Liver (tissue), 9 donors: ENCODE results near the gene RET. TPM values are rescaled to one million over a fixed set of nuclear protein-coding genes. Genes with fewer than 3 reads are reported as not detected.

ENCODE experiments used
- DNase-seq: peaks from one replicate; pipeline ENCODE4 v3.0.0-alpha.2; 2017; ENCODE audit warnings: low spot score
- H3K27ac ChIP-seq, 2 donors: one replicate each; pipeline ENCODE4 v1.7.0; 2013; ENCODE audit warnings: inconsistent platforms in 2 of 2, low read length in 2 of 2, control low read depth in 1 of 2, low read depth in 1 of 2, mild to moderate bottlenecking in 1 of 2
- H3K27me3 ChIP-seq, 4 donors: one replicate each; pipeline versions ENCODE4 v1.6.1 to v1.7.0; 2013; ENCODE audit warnings: low read length in 3 of 4, inconsistent platforms in 1 of 4, mild to moderate bottlenecking in 1 of 4, moderate library complexity in 1 of 4; ENCODE audit not compliant: control insufficient read depth in 4 of 4, insufficient read depth in 4 of 4
- H3K36me3 ChIP-seq, 4 donors: one replicate each; pipeline versions ENCODE4 v1.6.1 to v1.7.0; 2013; ENCODE audit warnings: low read length in 3 of 4, mild to moderate bottlenecking in 3 of 4, low read depth in 1 of 4, moderate library complexity in 1 of 4; ENCODE audit not compliant: control insufficient read depth in 4 of 4, insufficient read depth in 3 of 4
- H3K4me1 ChIP-seq, 4 donors: one replicate each; pipeline versions ENCODE4 v1.6.1 to v1.7.0; 2013; ENCODE audit warnings: low read length in 3 of 4, mild to moderate bottlenecking in 3 of 4, moderate library complexity in 1 of 4; ENCODE audit not compliant: control insufficient read depth in 4 of 4, insufficient read depth in 4 of 4
- H3K4me3 ChIP-seq, 3 donors: one replicate each; pipeline versions ENCODE4 v1.6.1 to v1.7.0; 2013; ENCODE audit warnings: low read length in 3 of 3, control low read depth in 1 of 3, low read depth in 1 of 3, mild to moderate bottlenecking in 1 of 3
- H3K9ac ChIP-seq, 2 donors: one replicate each; pipeline ENCODE4 v1.7.0; 2013; ENCODE audit warnings: low read length in 2 of 2, mild to moderate bottlenecking in 2 of 2, moderate library complexity in 2 of 2, control low read depth in 1 of 2, low read depth in 1 of 2
- H3K9me3 ChIP-seq, 4 donors: one replicate each; pipeline versions ENCODE4 v1.6.1 to v1.7.0; 2013; ENCODE audit warnings: low read length in 3 of 4; ENCODE audit not compliant: control insufficient read depth in 4 of 4
- ATF3 ChIP-seq: IDR thresholded peaks from 2 replicates; pipeline ENCODE4 v1.6.1; 2016; ENCODE audit warnings: antibody characterized with exemption
- CTCF ChIP-seq: fragments of 150-350 bp; IDR thresholded peaks from 2 replicates; pipeline ENCODE4 v1.5.1; 2017; ENCODE audit warnings: improper control_type of control experiment, low read depth, low read length; ENCODE audit not compliant: missing input control
- EGR1 ChIP-seq, 2 donors: IDR thresholded peaks; 2 replicates each; pipeline ENCODE4 v1.6.1; 2016 to 2018; ENCODE audit warnings: antibody characterized with exemption in 2 of 2, low read depth in 2 of 2
- FOXA1 ChIP-seq: IDR thresholded peaks from 2 replicates; pipeline ENCODE4 v1.6.1; 2016; ENCODE audit warnings: antibody characterized with exemption
- GABPA ChIP-seq, 2 donors: IDR thresholded peaks in 1 of 2; conservative IDR thresholded peaks in 1 of 2; 2 replicates each; pipeline ENCODE4 v1.6.1; 2016; ENCODE audit warnings: antibody characterized with exemption in 2 of 2, mild to moderate bottlenecking in 1 of 2, moderate library complexity in 1 of 2
- MAX ChIP-seq: IDR thresholded peaks from 2 replicates; pipeline ENCODE4 v1.6.1; 2016; ENCODE audit warnings: antibody characterized with exemption
- RAD21 ChIP-seq, 2 donors: IDR thresholded peaks; 2 replicates each; pipeline ENCODE4 v1.6.1; 2016; ENCODE audit warnings: antibody characterized with exemption in 2 of 2, mild to moderate bottlenecking in 2 of 2
- REST ChIP-seq: IDR thresholded peaks from 2 replicates; pipeline ENCODE4 v1.6.1; 2016; ENCODE audit warnings: antibody characterized with exemption, mild to moderate bottlenecking
- SP1 ChIP-seq: IDR thresholded peaks from 2 replicates; pipeline ENCODE4 v1.6.1; 2018; ENCODE audit warnings: antibody characterized with exemption, mild to moderate bottlenecking
- TAF1 ChIP-seq: conservative IDR thresholded peaks from 2 replicates; pipeline ENCODE4 v1.6.1; 2016; ENCODE audit warnings: antibody characterized with exemption, mild to moderate bottlenecking
- YY1 ChIP-seq: IDR thresholded peaks from 2 replicates; pipeline ENCODE4 v1.6.1; 2016; ENCODE audit warnings: antibody characterized with exemption, mild to moderate bottlenecking
- WGBS: extraction: QIAGEN DNeasy Blood & Tissue Kit; methylation state at CpG from one replicate; pipeline ENCODE4 v1.1.7; 2013; 5-methylcytosine and 5-hydroxymethylcytosine counted together
- polyA plus RNA-seq, 2 donors: library from polyadenylated mRNA; stranded (reverse) in 1 of 2; unstranded in 1 of 2; fragments of 200-250 nt in 1 of 2; fragments of >200 nt in 1 of 2; fragmentation: Nextera tagmentation in 1 of 2; extraction: Ambion mirVana in 1 of 2; gene quantifications; one replicate each; pipeline versions ENCODE4 v1.2.1 to v1.2.3, GENCODE V29; 2013 to 2015
- total RNA-seq, 2 donors: library from RNA; depleted of rRNA; stranded (reverse); fragments of >200 nt; gene quantifications; one replicate each; pipeline ENCODE4 v1.2.3, GENCODE V29; 2014
- donor health status: healthy.
- donor health status: healthy.
- donor health status: healthy.
- donor health status: healthy.
- donor health status: healthy.

RET gene
- total and polyA plus RNA-seq, 4 donors: 0.09 to 2.5 (median 0.33) TPM; not detected in 1

- Histone ChIP-seq H3K27me3 (no peaks in the 10 kb centered on the region), H3K36me3 (no peaks in the 10 kb centered on the region), H3K4me3 (no peak overlapping the region), H3K9ac (no peak overlapping the region), H3K9me3 (no peaks in the 10 kb centered on the region), H3K4me1 (peaks cover 0 to 6% (median 2%) of the 10 kb centered on the region in 4 donors), H3K27ac (no peak overlapping the region)
- no peak for DNase-seq
- no peak for TF ChIP-seq TAF1
- no peak for TF ChIP-seq ATF3
- TF ChIP-seq RAD21 (IDR thresholded peaks at IDR 0.05): no peak
- TF ChIP-seq CTCF: no peak
- TF ChIP-seq SP1: no peak
- no peak for TF ChIP-seq GABPA (IDR thresholded peaks at IDR 0.05 in 1 of 2, conservative IDR thresholded peaks at IDR 0.05 in 1 of 2)
- TF ChIP-seq REST: no peak
- 94% methylated on average over 10 of the region's 10 CpGs for WGBS
Observed at GRCh38 chr10:43116596-43116995, 39.7 kb downstream of the RET start.

- Histone ChIP-seq H3K4me1 (peaks cover 0 to 6% (median 2%) of the 10 kb centered on the region in 4 donors), H3K27me3 (no peaks in the 10 kb centered on the region), H3K9ac (no peak overlapping the region), H3K36me3 (no peaks in the 10 kb centered on the region), H3K4me3 (no peak overlapping the region), H3K27ac (no peak overlapping the region), H3K9me3 (no peaks in the 10 kb centered on the region)
- no peak for DNase-seq
- no peak for TF ChIP-seq MAX
- WGBS: 83% methylated on average over 9 of the region's 9 CpGs
Observed at GRCh38 chr10:43117031-43117776, 40.3 kb downstream of the RET start.

GRCh38 chr10:43117777-43118583 lies 41.1 kb downstream of the RET start:
- Histone ChIP-seq H3K27ac (no peak overlapping the region), H3K4me1 (peaks cover 0 to 6% (median 2%) of the 10 kb centered on the region in 4 donors), H3K27me3 (no peaks in the 10 kb centered on the region), H3K4me3 (no peak overlapping the region), H3K9me3 (no peaks in the 10 kb centered on the region), H3K9ac (no peak overlapping the region), H3K36me3 (no peaks in the 10 kb centered on the region)
- 77% methylated on average over 18 of the region's 18 CpGs for WGBS
- DNase-seq: no peak
- TF ChIP-seq MAX: no peak
- TF ChIP-seq YY1: no peak
- no peak for TF ChIP-seq SP1
- TF ChIP-seq FOXA1: no peak
- TF ChIP-seq EGR1 (IDR thresholded peaks at IDR 0.05; ENCODE audit: low read depth in 2 of 2): no peak
